ENCODE data around the gene SDK2.

GRCh38 chr17:73693071-73693470, 48.8 kb upstream of the SDK2 start:
- TF ChIP-seq, protein P1, sequence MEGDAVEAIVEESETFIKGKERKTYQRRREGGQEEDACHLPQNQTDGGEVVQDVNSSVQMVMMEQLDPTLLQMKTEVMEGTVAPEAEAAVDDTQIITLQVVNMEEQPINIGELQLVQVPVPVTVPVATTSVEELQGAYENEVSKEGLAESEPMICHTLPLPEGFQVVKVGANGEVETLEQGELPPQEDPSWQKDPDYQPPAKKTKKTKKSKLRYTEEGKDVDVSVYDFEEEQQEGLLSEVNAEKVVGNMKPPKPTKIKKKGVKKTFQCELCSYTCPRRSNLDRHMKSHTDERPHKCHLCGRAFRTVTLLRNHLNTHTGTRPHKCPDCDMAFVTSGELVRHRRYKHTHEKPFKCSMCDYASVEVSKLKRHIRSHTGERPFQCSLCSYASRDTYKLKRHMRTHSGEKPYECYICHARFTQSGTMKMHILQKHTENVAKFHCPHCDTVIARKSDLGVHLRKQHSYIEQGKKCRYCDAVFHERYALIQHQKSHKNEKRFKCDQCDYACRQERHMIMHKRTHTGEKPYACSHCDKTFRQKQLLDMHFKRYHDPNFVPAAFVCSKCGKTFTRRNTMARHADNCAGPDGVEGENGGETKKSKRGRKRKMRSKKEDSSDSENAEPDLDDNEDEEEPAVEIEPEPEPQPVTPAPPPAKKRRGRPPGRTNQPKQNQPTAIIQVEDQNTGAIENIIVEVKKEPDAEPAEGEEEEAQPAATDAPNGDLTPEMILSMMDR (IDR thresholded peaks at IDR 0.05; ENCODE audit: low read length), result no peak
- TF ChIP-seq EZH2 (optimal IDR thresholded peaks at IDR 0.05; ENCODE audit: low read depth, low read length) (no peak), EZH2phosphoT487 (IDR thresholded peaks at IDR 0.05; ENCODE audit: low read length) (no peak)

Measured in MM.1S (cell line).